Measurements from ENCODE around the gene RTP3. TPM values are rescaled to one million over a fixed set of nuclear protein-coding genes. Genes with fewer than 3 reads are reported as not detected.
A peak's percentile ranks its signal among the peaks of the same experiment; 100 is the strongest.

The RTP3 gene
- total and polyA plus RNA-seq, 2 of the 8 experiments (the other 6 are each of a cell fraction or from before 2014, with no cell fraction given) = 0.08 TPM; not detected in 1

GRCh38 chr3:46542801-46543201 is 45.0 kb downstream of the RTP3 start:
- Histone ChIP-seq H3K9me3 (ENCODE audit: insufficient read depth in 2 of 2, low read depth in 1 of 2, low read length in 1 of 2) (no peaks in the 10 kb centered on the region), H3K23ac (ENCODE audit: insufficient read length) (no peak overlapping the region), H4K5ac (ENCODE audit: insufficient read length, low read depth, low read length) (peak overlapping the region; percentile 4), H3K4ac (replicated peaks; ENCODE audit: insufficient read length, low read depth, low read length) (peak overlapping the region; percentile 27), H3K14ac (ENCODE audit: insufficient read length) (no peak overlapping the region), H4K91ac (replicated peaks; ENCODE audit: insufficient read length, low read length) (peak overlapping the region; percentile 45), H2AFZ (ENCODE audit: low read length) (no peak overlapping the region), H2AK5ac (ENCODE audit: low read depth, low read length) (no peak overlapping the region), H3K4me3 (ENCODE audit: extremely low read depth in 1 of 4, insufficient read depth in 2 of 4, low read depth in 3 of 4, low read length in 4 of 4) (no peak overlapping the region), H4K20me1 (replicated peaks in 1 of 2; ENCODE audit: control insufficient read depth in 1 of 2, insufficient read depth in 2 of 2, low read length in 2 of 2) (no peaks in the 10 kb centered on the region), H3K27me3 (replicated peaks in 1 of 4; ENCODE audit: control insufficient read depth in 3 of 4, extremely low read depth in 1 of 4, insufficient read depth in 3 of 4, low read length in 3 of 4) (no peaks in the 10 kb centered on the region), H3K23me2 (ENCODE audit: low read depth, low read length) (no peaks in the 10 kb centered on the region), H3K79me2 (ENCODE audit: control insufficient read depth in 1 of 2, insufficient read depth in 2 of 2, low read length in 2 of 2) (no peaks in the 10 kb centered on the region), H3K79me1 (ENCODE audit: low read depth, low read length) (no peaks in the 10 kb centered on the region), H3K4me1 (replicated peaks in 1 of 4; ENCODE audit: control insufficient read depth in 3 of 4, insufficient read depth in 4 of 4, low read length in 3 of 4) (peaks cover 14 to 21% (median 18%) of the 10 kb centered on the region in 4 experiments), H2BK15ac (ENCODE audit: low read length) (peak overlapping the region; percentile 32; the same call in 1 of the 2 replicates), H3K36me3 (ENCODE audit: control insufficient read depth in 2 of 4, insufficient read depth in 4 of 4, low read length in 3 of 4) (no peaks in the 10 kb centered on the region), H4K8ac (ENCODE audit: extremely low read depth, insufficient read depth, low read length) (no peak overlapping the region), H2BK12ac (ENCODE audit: low read depth, low read length) (peak overlapping the region; percentile 82; the same call in 1 of the 2 replicates), H3K18ac (ENCODE audit: extremely low read depth, low read length) (peak overlapping the region; percentile 65), H3K27ac (ENCODE audit: low read depth, low read length) (0 out of 2 replicates have a peak overlapping the region, but pooled peaks have one; percentile 5), H2BK120ac (replicated peaks; ENCODE audit: low read depth, low read length) (no peak overlapping the region), H3K9ac (replicated peaks in 1 of 4; ENCODE audit: extremely low read depth in 1 of 4, low read depth in 3 of 4, low read length in 3 of 4) (no peak overlapping the region), H2BK20ac (ENCODE audit: low read length) (peak overlapping the region; percentile 88; the same call in 1 of the 2 replicates), H2BK5ac (ENCODE audit: low read depth, low read length) (peak overlapping the region; percentile 82; the same call in 1 of the 2 replicates), H3K4me2 (ENCODE audit: insufficient read depth in 1 of 2, low read depth in 2 of 2, low read length in 2 of 2) (no peak overlapping the region), H3K56ac (replicated peaks; ENCODE audit: insufficient read length, low read depth, low read length) (no peak overlapping the region)
- FAIRE-seq (no peak), DNase-seq (ENCODE audit: low read depth in 1 of 2, low spot score in 2 of 2) (no peak)
- 92% methylated on average over 5 of the region's 5 CpGs; no CpG with 5 or more reads in 1 of the 2 experiments for WGBS, 2 experiments (ENCODE audit: extremely low coverage in 1 of 2, insufficient coverage in 1 of 2, insufficient read length in 1 of 2, insufficient replicate concordance in 2 of 2, low coverage in 1 of 2, low lambda C conversion rate in 2 of 2, missing lambda C conversion rate in 1 of 2)
- ChIA-PET POLR2A (ENCODE audit: partially characterized antibody) (interaction anchor here (0.9 to 2.5 kb wide), 12 partner anchors 10 to 53 kb away, joined by 3 to 11 read pairs (median 4); partner anchors contain the start of gene RTP3), CTCF (ENCODE audit: partially characterized antibody) (interaction anchor here (0.7 to 2.9 kb wide), 7 partner anchors 8 to 54 kb away, joined by 3 to 19 read pairs (median 5); no protein-coding TSS in a partner anchor)
- TF ChIP-seq CREB1 (IDR thresholded peaks at IDR 0.05) = no peak
- no peak for TF ChIP-seq SRF (IDR thresholded peaks at IDR 0.05; ENCODE audit: low read depth, low read length)
- 0 out of 2 replicates have a peak, but pooled peaks have one; percentile 22 for TF ChIP-seq E2F6 (IDR thresholded peaks at IDR 0.05)
- TF ChIP-seq RAD21 (IDR thresholded peaks at IDR 0.05 in 1 of 2, conservative IDR thresholded peaks at IDR 0.05 in 1 of 2; ENCODE audit: low read depth in 2 of 2, low read length in 2 of 2) = no peak
